Loucy (cell line): ENCODE measurements around the gene PRPF38B.

Experiments
- CTCF ChIP-seq: fragments of 200-600 bp; sonication (generic); conservative IDR thresholded peaks from 2 replicates; pipeline ENCODE4 v1.5.1; 2014; ENCODE audit warnings: mild to moderate bottlenecking, antibody characterized with exemption, low read length
- EZH2phosphoT487 ChIP-seq: fragments of 200-600 bp; IDR thresholded peaks from 2 replicates; pipeline ENCODE4 v1.6.1; 2018; ENCODE audit warnings: antibody characterized with exemption, mild to moderate bottlenecking, moderate library complexity, borderline replicate concordance

GRCh38 chr1:108653431-108654105, 38.5 kb upstream of the PRPF38B start:
- TF ChIP-seq CTCF: no peak
- TF ChIP-seq EZH2phosphoT487: no peak
